HG02884 (cell line): ENCODE measurements around the gene CDON.

ENCODE experiments used
- ATAC-seq: cut with Tn5 transposase; IDR thresholded peaks from one replicate; pipeline ENCODE4 v1.9.1; 2021; ENCODE audit warnings: mild to moderate bottlenecking, moderate library complexity; ENCODE audit not compliant: unreplicated experiment

Gene CDON

GRCh38 chr11:125957618-125958332 lies 104.9 kb downstream of the CDON start:
- ATAC-seq, result no peak

GRCh38 chr11:125956391-125957134 lies 106.1 kb downstream of the CDON start:
- no peak for ATAC-seq

- no peak for ATAC-seq
Observed at GRCh38 chr11:125955856-125956255, 106.8 kb downstream of the CDON start.

- ATAC-seq, result no peak
Observed at GRCh38 chr11:125954945-125955640, 107.6 kb downstream of the CDON start.

GRCh38 chr11:125954123-125954944 lies 108.3 kb downstream of the CDON start:
- no peak for ATAC-seq

GRCh38 chr11:125953401-125953935 lies 109.2 kb downstream of the CDON start:
- no peak for ATAC-seq

- no peak for ATAC-seq
Observed at GRCh38 chr11:125952973-125953372, 109.7 kb downstream of the CDON start.

- ATAC-seq, result no peak
Observed at GRCh38 chr11:125952559-125952958, 110.1 kb downstream of the CDON start.

- ATAC-seq, result no peak
Observed at GRCh38 chr11:125951731-125952130, 110.9 kb downstream of the CDON start.

- no peak for ATAC-seq
Observed at GRCh38 chr11:125950696-125951651, 111.7 kb downstream of the CDON start.

- no peak for ATAC-seq
Observed at GRCh38 chr11:125950178-125950490, 112.5 kb downstream of the CDON start.

GRCh38 chr11:125949271-125950177 lies 113.1 kb downstream of the CDON start:
- ATAC-seq, result no peak

- no peak for ATAC-seq
Observed at GRCh38 chr11:125948278-125949051, 114.2 kb downstream of the CDON start.

- ATAC-seq, result no peak
Observed at GRCh38 chr11:125947419-125948277, 115.0 kb downstream of the CDON start.

- ATAC-seq, result no peak
Observed at GRCh38 chr11:125946712-125947418, 115.8 kb downstream of the CDON start.

GRCh38 chr11:125945797-125946520 lies 116.7 kb downstream of the CDON start, which contains the start of gene VSIG10L2:
Gene VSIG10L2 (plus strand): TSS chr11:125946044. CDS start chr11:125946056, 12 bp downstream.
- ATAC-seq, result no peak
